GM18907 (cell line): Measurements from ENCODE around the gene HIRA.
A peak's percentile ranks its signal among the peaks of the same experiment; 100 is the strongest.

Experiments
- ATAC-seq: cut with Tn5 transposase; IDR thresholded peaks from one replicate; pipeline ENCODE4 v1.9.1; 2021; ENCODE audit warnings: mild to moderate bottlenecking, moderate library complexity; ENCODE audit not compliant: unreplicated experiment

The HIRA gene, protein sequence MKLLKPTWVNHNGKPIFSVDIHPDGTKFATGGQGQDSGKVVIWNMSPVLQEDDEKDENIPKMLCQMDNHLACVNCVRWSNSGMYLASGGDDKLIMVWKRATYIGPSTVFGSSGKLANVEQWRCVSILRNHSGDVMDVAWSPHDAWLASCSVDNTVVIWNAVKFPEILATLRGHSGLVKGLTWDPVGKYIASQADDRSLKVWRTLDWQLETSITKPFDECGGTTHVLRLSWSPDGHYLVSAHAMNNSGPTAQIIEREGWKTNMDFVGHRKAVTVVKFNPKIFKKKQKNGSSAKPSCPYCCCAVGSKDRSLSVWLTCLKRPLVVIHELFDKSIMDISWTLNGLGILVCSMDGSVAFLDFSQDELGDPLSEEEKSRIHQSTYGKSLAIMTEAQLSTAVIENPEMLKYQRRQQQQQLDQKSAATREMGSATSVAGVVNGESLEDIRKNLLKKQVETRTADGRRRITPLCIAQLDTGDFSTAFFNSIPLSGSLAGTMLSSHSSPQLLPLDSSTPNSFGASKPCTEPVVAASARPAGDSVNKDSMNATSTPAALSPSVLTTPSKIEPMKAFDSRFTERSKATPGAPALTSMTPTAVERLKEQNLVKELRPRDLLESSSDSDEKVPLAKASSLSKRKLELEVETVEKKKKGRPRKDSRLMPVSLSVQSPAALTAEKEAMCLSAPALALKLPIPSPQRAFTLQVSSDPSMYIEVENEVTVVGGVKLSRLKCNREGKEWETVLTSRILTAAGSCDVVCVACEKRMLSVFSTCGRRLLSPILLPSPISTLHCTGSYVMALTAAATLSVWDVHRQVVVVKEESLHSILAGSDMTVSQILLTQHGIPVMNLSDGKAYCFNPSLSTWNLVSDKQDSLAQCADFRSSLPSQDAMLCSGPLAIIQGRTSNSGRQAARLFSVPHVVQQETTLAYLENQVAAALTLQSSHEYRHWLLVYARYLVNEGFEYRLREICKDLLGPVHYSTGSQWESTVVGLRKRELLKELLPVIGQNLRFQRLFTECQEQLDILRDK

DNA sequence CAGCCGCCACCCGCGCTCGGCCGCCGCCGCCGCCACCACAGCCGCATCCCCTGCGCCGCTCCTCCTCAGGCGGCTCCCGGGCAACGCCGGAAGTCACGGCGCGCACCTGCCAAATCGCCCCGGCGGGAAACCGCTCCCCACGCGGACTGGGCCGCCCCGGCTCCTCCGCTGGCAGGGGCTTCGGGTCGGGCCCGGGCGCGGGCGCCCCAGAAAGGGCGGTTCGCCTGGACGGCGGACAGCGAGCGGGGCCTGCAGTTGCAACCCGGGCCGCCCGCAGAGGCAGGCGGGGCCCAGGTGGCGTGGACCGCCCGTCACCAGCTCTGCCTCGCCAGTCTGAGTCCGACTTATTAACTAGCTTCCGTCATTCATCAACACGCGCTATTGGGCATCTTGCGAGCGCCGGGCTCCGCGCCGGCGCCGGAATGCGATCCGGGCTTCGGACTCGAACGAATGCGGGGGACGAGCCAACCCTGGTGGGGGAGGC lies at the start of gene HIRA:
HIRA (minus strand) TSS at position 85 of the 484 bp plus-strand sequence. CDS start 257 bp downstream, outside the sequence.
- ATAC-seq = peak; percentile 63

DNA sequence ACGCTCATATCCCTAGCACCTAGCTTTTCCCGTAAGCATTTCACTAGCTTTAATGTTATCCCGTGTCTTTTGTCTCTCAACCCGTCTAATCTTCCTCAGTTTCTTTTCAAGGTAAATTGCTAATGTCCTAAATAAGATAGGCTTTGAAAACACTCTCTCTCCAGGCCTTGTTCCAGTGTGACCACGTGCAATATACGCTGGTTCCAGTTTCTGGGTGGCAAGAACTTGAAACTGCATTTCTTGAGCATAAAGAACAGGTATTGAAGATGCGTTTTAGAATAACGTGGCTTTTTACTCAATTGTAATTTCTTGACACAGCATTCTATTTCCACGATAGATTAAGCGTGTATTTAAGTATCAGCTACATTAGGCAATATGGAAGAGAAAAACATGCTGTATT lies 49.3 kb upstream of the HIRA start:
- ATAC-seq = no peak

DNA sequence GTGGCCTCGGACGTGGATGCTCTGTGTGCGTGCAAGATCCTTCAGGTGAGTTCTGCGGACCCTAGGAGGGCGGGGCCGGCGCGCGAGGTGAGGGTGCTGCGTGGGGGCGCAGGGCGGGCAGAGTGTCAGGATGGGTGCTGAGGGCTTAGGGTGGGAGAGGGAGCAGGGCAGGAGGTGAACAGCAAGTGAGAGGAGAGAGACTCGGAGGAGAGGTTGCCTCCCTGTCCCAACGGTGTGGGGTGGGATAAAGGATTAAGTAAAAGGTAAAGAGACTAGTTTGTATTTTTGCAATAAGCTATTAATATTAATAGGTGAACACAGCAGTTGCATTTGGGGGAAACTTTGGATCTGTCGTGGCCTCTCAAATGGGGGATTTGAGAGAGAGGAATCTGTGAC lies 48.6 kb upstream of the HIRA start:
- no peak for ATAC-seq

DNA sequence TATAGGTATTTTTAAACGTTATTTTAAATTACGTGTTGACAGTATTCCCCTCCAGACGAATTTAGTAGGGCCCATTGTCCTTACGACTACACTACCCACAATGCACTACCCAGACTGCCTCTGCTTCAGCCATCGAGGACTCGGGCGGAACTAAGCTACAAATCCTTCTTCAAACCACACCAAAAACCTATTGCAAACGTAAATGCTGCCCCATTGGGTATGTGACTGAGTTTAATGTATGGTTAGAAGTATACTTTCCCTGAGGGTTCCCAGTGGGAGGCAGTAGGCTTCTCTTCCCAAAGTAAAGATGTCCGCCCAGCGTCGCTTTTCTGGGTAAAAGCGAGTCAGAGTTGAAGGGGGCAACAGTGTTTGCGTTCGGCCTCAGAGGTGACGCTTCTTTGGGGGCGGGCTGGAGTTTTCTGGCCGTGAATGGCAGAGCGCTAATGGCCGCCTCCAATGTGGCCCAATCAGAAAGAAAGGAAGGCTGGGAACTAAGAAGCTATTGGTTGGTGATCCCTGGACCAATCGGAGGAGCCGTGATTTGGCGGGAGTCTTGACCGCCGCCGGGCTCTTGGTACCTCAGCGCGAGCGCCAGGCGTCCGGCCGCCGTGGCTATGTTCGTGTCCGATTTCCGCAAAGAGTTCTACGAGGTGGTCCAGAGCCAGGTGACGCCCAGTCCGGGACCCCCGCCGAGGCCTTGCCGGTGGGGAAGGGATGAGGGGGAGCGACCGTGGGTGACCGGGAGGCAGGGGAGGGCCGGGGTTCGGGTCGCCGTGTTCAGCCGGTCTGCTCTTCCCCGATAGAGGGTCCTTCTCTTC lies 48.0 kb upstream of the HIRA start, which contains the start of gene CDC45:
CDC45 (plus strand) TSS at position 566 of the 818 bp plus-strand sequence; CDS start at position 615, 49 bp downstream.
- ATAC-seq = peak; percentile 83

DNA sequence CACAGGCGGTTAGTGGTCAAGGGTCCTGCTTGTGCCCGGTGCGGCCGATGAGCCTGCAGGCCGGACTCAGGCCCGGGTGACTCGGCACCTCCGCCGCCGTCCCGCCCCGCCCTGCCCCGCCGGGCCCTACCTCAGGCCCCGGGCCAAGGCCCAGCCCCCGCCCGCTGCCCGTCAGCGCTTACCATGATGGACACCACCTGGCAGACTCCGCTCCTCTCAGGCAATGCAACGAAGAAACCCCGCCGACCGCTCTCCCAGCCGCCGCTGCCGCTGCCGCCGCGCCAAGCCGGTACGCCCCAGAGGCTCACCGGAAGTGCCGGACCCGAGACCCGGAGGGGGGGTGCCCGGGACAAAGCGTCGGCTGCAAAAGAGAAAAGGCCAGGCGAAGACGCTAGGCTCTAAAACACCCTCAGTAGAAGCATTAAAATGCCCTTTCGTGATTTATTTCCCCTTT lies 47.4 kb upstream of the HIRA start, which contains the start of gene UFD1:
UFD1 (minus strand) TSS at position 293 of the 454 bp plus-strand sequence; CDS start at position 185, 108 bp downstream.
- peak; percentile 55 for ATAC-seq

DNA sequence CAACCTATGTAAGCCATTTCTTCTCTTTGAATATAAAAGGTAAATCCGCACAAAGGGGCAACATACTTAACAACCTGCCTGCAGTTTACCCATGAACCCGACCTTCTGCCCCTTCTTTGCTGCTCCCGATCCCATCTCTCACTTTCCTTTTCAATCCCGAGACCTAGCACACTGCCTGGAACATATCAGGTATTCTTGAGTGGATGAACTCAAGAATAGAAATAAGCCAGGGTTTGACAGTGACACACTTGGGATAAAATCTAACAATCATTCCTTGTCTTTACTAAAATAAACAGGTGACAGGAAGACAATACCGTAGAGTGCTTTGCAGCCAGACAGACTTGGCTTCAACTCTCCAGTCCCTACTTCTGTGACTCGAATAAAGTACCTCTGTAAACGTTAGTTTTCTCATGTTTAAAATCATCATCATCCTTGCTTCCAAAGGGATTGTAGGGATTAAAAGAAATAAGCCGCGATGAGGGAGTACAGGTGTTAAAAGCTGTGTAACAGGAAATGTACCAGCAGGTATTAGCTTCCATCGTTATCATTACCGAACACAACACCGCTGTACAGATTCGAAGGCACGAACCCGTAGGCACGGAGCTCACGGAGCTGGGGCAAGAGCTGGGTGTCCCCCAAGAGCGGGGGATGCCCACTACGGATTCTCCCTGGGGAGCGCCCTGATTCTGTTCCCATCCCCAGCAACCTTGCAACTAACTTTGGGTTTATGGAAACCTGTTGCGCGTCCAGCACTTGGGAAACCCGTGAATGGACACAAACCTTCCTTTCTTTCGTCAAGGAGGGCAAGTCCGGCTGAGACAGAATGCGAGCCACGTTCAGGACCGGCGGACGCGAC lies 46.7 kb upstream of the HIRA start:
- peak; percentile 11 for ATAC-seq

DNA sequence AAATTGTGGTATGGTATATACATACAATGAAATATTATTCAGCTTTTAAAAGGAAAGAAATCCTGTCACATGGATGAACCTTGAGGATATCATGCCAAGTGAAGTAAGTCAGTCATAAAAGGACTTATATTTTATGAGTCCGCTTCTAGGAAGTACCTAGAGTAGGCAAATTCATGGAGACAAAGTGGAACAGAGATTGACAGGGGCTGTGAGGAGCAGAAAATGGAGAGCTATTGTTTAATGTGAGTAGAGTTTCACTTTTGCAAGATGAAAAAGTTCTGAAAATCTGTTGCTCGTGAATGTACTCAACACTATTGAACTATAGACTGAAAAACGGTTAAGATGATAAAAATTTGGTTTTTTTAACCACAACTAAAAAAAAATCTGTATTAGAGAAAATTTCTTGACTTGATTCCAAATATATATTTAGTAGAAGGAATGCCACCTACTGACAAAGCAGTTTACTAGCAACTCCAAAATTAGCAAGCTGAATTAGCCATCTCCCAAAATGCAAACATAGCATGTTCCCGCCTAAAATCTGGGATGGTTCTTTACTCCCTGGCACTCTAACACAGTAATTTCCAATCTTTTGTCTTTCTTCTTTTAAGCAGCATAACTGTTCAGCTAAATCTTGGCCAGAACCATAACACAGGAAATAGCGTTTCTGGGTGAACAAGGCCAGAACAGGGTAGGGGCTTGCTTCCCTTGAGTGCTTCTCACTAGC lies 46.0 kb upstream of the HIRA start:
- no peak for ATAC-seq

DNA sequence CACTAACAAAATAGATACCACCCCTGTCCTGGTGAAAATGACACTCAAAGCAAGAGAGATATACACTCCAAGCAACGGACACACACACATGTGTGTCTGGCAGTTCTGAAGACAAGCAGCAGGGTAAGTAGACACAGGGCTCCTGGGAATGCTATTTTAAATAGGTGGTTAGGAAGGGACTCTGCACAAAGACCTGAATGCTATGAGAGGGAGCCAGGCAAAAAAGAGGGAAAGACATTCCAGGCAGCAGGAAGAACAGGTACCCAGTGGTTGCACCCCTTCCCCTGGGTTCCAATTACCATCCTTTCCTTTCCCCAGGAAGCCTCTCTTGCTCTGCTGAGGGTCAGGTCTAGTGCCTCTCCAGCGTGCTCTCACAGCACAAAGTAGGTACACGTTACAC lies 44.5 kb upstream of the HIRA start:
- no peak for ATAC-seq

DNA sequence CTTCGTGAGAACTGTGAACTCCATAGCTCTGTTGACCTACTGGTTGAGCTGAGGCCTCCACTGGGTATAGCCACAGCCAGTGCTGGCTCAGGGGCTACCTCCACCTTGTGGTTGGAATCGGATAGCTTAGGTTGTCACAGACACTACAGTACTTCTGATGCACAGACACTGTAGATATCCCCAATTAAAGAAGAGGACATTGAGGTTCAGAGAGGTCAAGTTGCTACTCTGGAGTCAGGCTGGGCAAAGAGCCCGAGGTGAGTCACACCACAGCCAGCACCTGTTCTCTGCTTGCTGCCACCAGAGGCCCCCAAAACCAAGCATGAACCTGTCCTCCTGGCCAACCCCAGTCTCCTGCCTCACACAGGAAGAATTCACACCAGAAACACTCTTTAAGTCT lies 42.0 kb upstream of the HIRA start:
- no peak for ATAC-seq

DNA sequence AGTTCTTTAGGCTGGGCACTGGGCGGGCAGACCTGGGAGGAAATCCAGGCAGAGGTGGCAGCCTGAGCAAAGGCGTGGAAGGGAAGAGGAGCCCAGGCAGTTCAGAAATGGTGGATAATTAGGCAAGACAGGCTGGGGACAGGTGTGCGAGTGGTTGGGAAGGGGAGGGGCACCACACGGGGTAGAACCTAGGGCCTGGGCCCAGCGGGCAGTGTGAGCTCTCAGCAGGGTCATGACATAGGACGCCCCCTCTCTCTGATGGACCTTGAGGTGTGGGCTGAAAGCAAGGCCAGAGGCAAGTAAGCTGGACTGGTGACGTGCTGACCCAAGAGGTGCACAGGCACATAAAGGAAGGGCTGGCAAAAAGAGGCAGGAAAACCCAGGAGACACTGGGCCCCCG lies 40.7 kb upstream of the HIRA start:
- no peak for ATAC-seq

DNA sequence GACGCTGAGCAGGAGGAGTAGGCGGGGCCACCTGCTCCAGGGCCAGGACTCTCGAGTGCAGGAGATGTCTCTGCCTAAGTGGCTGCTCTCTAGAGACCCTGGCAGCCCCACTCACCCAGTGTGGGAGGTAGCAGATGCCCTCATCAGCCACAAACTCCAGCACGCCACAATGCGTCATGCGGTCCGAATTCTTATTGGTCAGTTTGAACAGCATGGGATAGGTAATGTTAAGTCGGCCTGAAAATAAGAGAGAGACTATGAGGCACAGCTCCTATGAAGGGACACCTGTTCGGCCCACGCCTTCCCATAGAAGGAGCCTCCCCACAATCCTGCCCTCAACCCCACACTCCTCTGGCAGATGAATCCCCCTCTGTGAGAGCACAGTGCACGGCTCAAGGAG lies 40.0 kb upstream of the HIRA start:
- ATAC-seq = no peak

DNA sequence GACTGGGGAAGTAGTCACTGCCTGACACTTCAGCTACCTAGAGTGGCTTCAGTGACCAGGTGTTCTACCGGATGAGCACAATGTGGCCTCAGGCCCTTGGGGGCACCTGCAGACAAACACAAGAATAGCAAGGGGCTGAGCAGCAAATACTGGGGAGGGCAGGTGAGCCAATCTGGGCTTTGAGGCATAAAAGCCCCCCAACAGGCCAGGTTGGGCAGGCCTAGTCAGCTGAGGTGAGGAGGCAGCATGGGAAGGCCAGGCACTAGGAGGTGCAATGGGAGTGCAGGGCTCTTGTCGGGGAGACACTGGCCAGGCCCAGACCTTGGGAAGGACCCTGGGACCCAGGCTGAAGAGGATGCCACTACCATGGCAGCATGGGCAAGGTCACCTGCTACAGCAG lies 38.5 kb upstream of the HIRA start:
- no peak for ATAC-seq

DNA sequence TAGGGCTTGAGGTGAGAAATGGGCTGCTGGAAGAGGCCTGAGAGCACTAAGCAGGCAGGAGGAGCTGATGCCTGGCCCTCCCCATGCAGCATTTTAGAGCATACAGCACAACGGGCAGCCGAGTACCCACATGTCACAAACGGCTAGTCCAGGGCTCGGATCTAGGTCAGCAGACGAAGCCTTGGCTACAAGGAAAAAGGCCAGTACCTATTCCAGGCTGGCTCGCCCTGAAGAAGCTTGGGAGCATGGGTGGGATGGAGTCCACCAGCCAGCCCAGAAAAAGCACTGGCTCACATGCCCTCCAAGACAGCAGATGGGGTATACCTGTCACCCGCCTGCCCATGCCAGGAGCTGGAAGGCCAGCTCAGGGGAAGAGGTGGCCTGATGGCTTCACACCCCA lies 37.9 kb upstream of the HIRA start:
- no peak for ATAC-seq

DNA sequence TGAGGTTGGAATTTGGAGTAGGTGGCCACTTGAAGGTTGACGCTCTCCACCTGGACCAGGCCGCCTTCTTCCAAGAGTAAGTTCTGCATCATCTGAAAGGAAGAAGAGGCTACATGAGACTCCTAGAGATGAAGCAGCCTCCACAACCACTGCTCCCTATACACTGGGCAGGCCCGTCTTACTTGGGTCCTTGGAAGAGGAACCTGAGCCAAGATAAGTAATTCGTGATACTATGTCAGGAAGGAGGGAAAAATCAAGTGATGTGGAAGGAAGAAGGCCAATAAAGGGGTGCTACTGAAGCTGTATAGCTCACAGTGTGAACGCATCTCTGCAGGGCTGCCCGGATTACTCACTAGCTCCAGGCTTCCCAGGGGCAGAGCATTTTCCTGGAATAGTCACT lies 36.4 kb upstream of the HIRA start:
- no peak for ATAC-seq

DNA sequence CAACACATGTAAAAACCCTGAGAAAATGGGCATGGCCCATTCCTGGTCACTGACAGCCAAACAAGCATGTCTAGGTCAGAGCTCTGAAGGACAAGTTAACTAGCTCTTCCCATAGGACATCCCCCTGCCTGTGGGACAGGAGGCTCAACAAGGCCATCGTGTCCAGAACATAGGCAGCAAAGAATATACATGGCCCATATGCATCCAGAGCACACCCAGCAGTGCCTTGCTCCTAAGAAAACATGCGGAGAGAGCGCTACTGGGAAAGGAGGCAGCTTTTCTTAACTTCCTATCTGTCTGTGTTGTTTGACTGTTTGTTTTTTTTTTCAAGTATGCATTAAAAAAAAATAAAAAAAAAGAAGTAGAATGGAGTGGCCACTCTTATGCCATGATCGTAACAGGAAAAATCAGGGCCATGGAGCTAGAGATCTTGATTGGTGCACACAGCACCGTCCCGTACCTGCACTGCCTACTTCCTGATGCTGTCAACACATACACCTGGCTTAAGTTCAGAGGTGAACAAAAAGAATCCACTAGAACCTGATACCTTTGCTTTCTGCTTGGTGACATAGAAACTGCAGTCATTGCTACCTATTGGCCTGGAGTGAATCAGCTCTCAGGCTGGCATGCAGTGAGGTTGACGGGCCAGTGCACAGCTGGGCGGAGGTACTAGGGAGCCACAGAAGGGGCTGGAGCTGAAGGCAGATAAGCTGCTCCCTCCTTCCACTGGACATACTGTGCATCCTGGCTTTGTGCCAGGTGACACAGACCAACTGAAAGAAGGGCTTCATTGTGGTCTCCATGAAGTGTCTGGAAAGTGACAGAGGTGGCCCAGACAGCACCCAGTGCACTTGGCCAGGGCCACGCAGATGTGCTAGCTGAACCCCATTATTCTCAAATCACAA lies 35.6 kb upstream of the HIRA start:
- no peak for ATAC-seq

DNA sequence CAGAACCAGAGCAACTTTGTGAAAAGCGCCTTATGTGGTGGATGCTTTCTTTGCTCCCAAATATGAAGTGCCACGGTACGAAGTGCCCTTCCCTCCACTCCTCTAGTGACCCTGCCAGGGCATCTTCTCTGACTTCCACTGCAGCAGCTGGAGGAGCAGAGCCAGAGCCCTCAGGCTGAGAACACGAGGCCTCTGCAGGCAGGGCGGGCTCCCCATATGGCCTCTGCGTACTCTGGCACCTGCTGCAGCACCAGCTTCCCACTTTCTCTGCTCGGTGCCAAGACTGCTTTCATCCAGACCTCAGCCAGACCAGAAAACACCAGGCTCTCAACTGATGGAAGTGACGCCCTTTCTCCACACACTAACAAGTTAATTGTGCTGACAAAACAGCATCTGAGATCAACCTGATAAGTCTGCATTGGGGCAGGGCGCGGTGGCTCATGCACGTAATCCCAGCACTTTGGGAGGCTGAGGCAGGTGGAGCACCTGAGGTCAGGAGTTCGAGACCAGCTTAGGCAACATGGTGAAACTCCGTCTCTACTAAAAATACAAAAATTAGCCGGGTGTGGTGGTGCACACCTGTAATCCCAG lies 34.7 kb upstream of the HIRA start:
- ATAC-seq = no peak

DNA sequence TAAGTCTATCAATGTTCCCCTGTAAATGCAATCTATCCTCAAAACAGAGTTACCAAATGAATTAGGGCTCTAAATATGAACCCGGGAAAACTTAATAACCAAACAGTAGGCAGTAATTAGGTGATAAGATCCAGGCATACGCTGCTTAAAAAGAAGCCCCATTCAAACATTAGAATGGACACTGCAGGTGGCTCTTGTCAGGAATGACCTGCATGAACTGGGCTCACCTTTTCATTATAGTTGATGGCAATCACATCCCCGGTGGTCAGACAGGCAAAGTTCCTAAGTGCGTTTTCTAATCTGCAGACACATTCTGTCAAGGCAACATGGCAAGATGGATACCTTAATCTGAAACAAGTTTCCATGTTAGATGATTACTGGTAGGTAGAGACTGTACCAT lies 33.4 kb upstream of the HIRA start:
- no peak for ATAC-seq
